Activated CD4-positive, alpha-beta T cell treated with anti-CD3 and anti-CD28 coated beads for 36 hours (primary cell): ENCODE data around the gene FDXR. TPM values are rescaled to one million over a fixed set of nuclear protein-coding genes. Genes with fewer than 3 reads are reported as not detected.
A peak's percentile ranks its signal among the peaks of the same experiment; 100 is the strongest.

ENCODE experiments used
- ATAC-seq: fragments of 200-7000 bp; cut with Tn5 transposase; one replicate; pipeline ENCODE4 v1.10.0; 2021; ENCODE audit warnings: mild to moderate bottlenecking, moderate library complexity
- CTCF ChIA-PET: fragments of 350-600 bp; sonication (Branson Sonifier 250); formaldehyde crosslinking; loops from one replicate; lab custom pipeline; 2021; ENCODE audit warnings: antibody characterized with exemption; lab: Charles Lee
- POLR2A ChIA-PET: fragments of 350-600 bp; sonication (Branson Sonifier 250); formaldehyde crosslinking; loops from one replicate; lab custom pipeline; 2021; ENCODE audit warnings: antibody characterized with exemption, inconsistent platforms; lab: Charles Lee
- DNase-seq: peaks from one replicate; pipeline ENCODE4 v3.0.0-alpha.2; 2020
- H3K27ac Mint-ChIP-seq: one replicate; pipeline ENCODE4 v1.8.0; 2021; ENCODE audit warnings: mixed read lengths
- H3K27me3 Mint-ChIP-seq: one replicate; pipeline ENCODE4 v1.8.0; 2021; ENCODE audit warnings: mixed read lengths
- H3K36me3 Mint-ChIP-seq: one replicate; pipeline ENCODE4 v1.8.0; 2021; ENCODE audit warnings: low read depth, mixed read lengths
- H3K4me1 Mint-ChIP-seq: one replicate; pipeline ENCODE4 v1.8.0; 2021; ENCODE audit warnings: mixed read lengths
- H3K4me3 Mint-ChIP-seq: one replicate; pipeline ENCODE4 v1.8.0; 2021; ENCODE audit warnings: mild to moderate bottlenecking, moderate library complexity, mixed read lengths
- H3K9me3 Mint-ChIP-seq: one replicate; pipeline ENCODE4 v1.8.0; 2021; ENCODE audit warnings: low read depth, mixed read lengths
- intact Hi-C, 2 experiments: fragments of 100-400 bp; cut with DNase I in 1 of 2; cut with micrococcal nuclease in 1 of 2; formaldehyde crosslinking; loops; one replicate each; pipeline versions ENCODE4 v1.14.2 to v1.15.1; 2022 to 2024; cut with DNase I, micrococcal nuclease
- total RNA-seq, 2 experiments: library from RNA; stranded (reverse); gene quantifications; one replicate each; pipeline ENCODE4 v1.2.3, GENCODE V29; 2021

FDXR gene
- total RNA-seq, 2 experiments from 2014 or later = 19.1 to 21.3 TPM

GRCh38 chr17:74818291-74818938, 54.4 kb downstream of the FDXR start:
- DNase-seq (no peak), ATAC-seq (no peak)
- ChIA-PET POLR2A (interaction anchor here (0.6 kb wide), 1 partner anchor 146 kb away, joined by 4 read pairs; no protein-coding TSS in a partner anchor), CTCF (interaction anchor here (0.6 to 1.2 kb wide), 2 partner anchors 8 to 44 kb away, joined by 3 to 4 read pairs; no protein-coding TSS in a partner anchor)
- Mint-ChIP-seq H3K36me3 (peaks cover 4% of the 10 kb centered on the region), H3K4me3 (no peak overlapping the region), H3K4me1 (no peaks in the 10 kb centered on the region), H3K9me3 (no peaks in the 10 kb centered on the region), H3K27ac (no peak overlapping the region), H3K27me3 (no peaks in the 10 kb centered on the region)
- intact Hi-C loops = no loop called here

- H3K36me3 Mint-ChIP-seq = peaks cover 4% of the 10 kb centered on the region
- H3K9me3 Mint-ChIP-seq = no peaks in the 10 kb centered on the region
- H3K27me3 Mint-ChIP-seq = no peaks in the 10 kb centered on the region
- POLR2A ChIA-PET = no interaction called here
- intact Hi-C loops = no loop called here
- no peaks in the 10 kb centered on the region for H3K4me1 Mint-ChIP-seq
- no peak overlapping the region for H3K4me3 Mint-ChIP-seq
- ATAC-seq = no peak
- CTCF ChIA-PET = interaction anchor here (0.7 to 0.9 kb wide), 2 partner anchors 10 to 55 kb away, joined by 3 to 4 read pairs; no protein-coding TSS in a partner anchor
- no peak for DNase-seq
- no peak overlapping the region for H3K27ac Mint-ChIP-seq
These were observed 55.7 kb downstream of the FDXR start for GRCh38 chr17:74816905-74817620.

- DNase-seq (peak; percentile 21), ATAC-seq (peak; percentile 47)
- no peaks in the 10 kb centered on the region for H3K9me3 Mint-ChIP-seq
- CTCF ChIA-PET = interaction anchor here (0.6 to 0.9 kb wide), 2 partner anchors 8 to 24 kb away, joined by 3 read pairs; no protein-coding TSS in a partner anchor
- H3K4me1 Mint-ChIP-seq = no peaks in the 10 kb centered on the region
- intact Hi-C loops = no loop called here
- H3K4me3 Mint-ChIP-seq = no peak overlapping the region
- peaks cover 4% of the 10 kb centered on the region for H3K36me3 Mint-ChIP-seq
- no peak overlapping the region for H3K27ac Mint-ChIP-seq
- no peaks in the 10 kb centered on the region for H3K27me3 Mint-ChIP-seq
- POLR2A ChIA-PET = no interaction called here
These were observed 57.0 kb downstream of the FDXR start for GRCh38 chr17:74815550-74816370.

GRCh38 chr17:74815067-74815466, 57.7 kb downstream of the FDXR start:
- Mint-ChIP-seq H3K27me3 (no peaks in the 10 kb centered on the region), H3K27ac (no peak overlapping the region), H3K4me1 (no peaks in the 10 kb centered on the region), H3K4me3 (no peak overlapping the region), H3K9me3 (no peaks in the 10 kb centered on the region), H3K36me3 (peaks cover under 1% of the 10 kb centered on the region)
- intact Hi-C loops = no loop called here
- DNase-seq (no peak), ATAC-seq (no peak)
- ChIA-PET CTCF (no interaction called here), POLR2A (no interaction called here)

- Mint-ChIP-seq H3K27ac (no peak overlapping the region), H3K27me3 (no peaks in the 10 kb centered on the region), H3K4me1 (no peaks in the 10 kb centered on the region), H3K4me3 (no peak overlapping the region), H3K9me3 (no peaks in the 10 kb centered on the region), H3K36me3 (peaks cover 3% of the 10 kb centered on the region)
- DNase-seq (peak; percentile 25), ATAC-seq (no peak)
- ChIA-PET POLR2A (no interaction called here), CTCF (interaction anchor here (0.8 kb wide), 1 partner anchor 79 kb away, joined by 3 read pairs; the partner anchor contains the start of gene FADS6)
- intact Hi-C loops = no loop called here
These were observed 58.3 kb downstream of the FDXR start for GRCh38 chr17:74814453-74814852.

Other genes with a start within 250 kb of the FDXR start
- gene CD300E, start 249.3 kb downstream of the FDXR start, total RNA-seq = not detected
- gene CD300LF, start 160.1 kb downstream of the FDXR start, total RNA-seq = not detected
- 1 to 10 TPM; 2.7 to 3.5 TPM for gene RAB37, start 135.7 kb downstream of the FDXR start, total RNA-seq
- gene NHERF1, start 124.4 kb downstream of the FDXR start, total RNA-seq = 100 to 1,000 TPM; 115 to 170 TPM
- 10 to 100 TPM; 23.7 to 39.6 TPM for gene NAT9, start 96.6 kb downstream of the FDXR start, total RNA-seq
- not detected for gene GRIN2C, start 13.1 kb downstream of the FDXR start, total RNA-seq
- gene FADS6, start 20.6 kb upstream of the FDXR start, total RNA-seq = not detected
- gene USH1G, start 50.3 kb upstream of the FDXR start, total RNA-seq = not detected
- gene OTOP2, start 51.3 kb upstream of the FDXR start, total RNA-seq = not detected
- gene OTOP3, start 62.9 kb upstream of the FDXR start, total RNA-seq = not detected
- gene HID1, start 99.8 kb upstream of the FDXR start, total RNA-seq = 1 to 10 TPM; 1.6 TPM
- under 1 TPM; 0.89 to 0.91 TPM for gene CDR2L, start 114.6 kb upstream of the FDXR start, total RNA-seq
- 10 to 100 TPM; 64.6 to 66.5 TPM for gene MRPL58, start 139.7 kb upstream of the FDXR start, total RNA-seq
- 100 to 1,000 TPM; 194 to 237 TPM for gene ATP5PD, start 174.0 kb upstream of the FDXR start, total RNA-seq
- 10 to 100 TPM; 15.3 to 16.7 TPM for gene KCTD2, start 174.2 kb upstream of the FDXR start, total RNA-seq
- 1 to 10 TPM; 6.0 to 6.5 TPM for gene SLC16A5, start 215.0 kb upstream of the FDXR start, total RNA-seq
- gene ARMC7, start 237.0 kb upstream of the FDXR start, total RNA-seq = 1 to 10 TPM; 6.7 to 7.7 TPM